HL-60/S4 treated with retinoic acid at 250 ng/mL for 4 days and 3 days (cell line): Measurements from ENCODE around the gene ZNF76.
"Not testable (repeated sequence)": the region's sequence is repeated elsewhere in the genome, so short reads cannot be mapped to it uniquely, and the experiment has no call there.

Source experiments
- in situ Hi-C: fragments of 300-500 bp; cut with MboI; formaldehyde crosslinking; loops from 2 replicates; pipeline ENCODE4 v1.7.0; 2022; ENCODE audit warnings: low sequenced_read_pairs

Gene ZNF76

GRCh38 chr6:35295521-35296315 lies 36.2 kb downstream of the ZNF76 start:
- in situ Hi-C loops: loop anchor here (25.0 kb wide), 1 partner anchor 442 kb away; the partner anchor contains the start of gene ARMC12

- in situ Hi-C loops: loop anchor here (25.0 kb wide), 1 partner anchor 440 kb away; the partner anchor contains the start of gene ARMC12
These were observed 37.5 kb downstream of the ZNF76 start for GRCh38 chr6:35296931-35297600.

- in situ Hi-C loops: loop anchor here (25.0 kb wide), 1 partner anchor 439 kb away; the partner anchor contains the start of gene ARMC12
These were observed 38.3 kb downstream of the ZNF76 start, which contains the start of gene DEF6 for GRCh38 chr6:35297601-35298481. Gene DEF6 (plus strand): TSS chr6:35297818. CDS start chr6:35297857, 39 bp downstream.

GRCh38 chr6:35298625-35299140 lies 39.1 kb downstream of the ZNF76 start:
- in situ Hi-C loops: loop anchor here (25.0 kb wide), 1 partner anchor 439 kb away; the partner anchor contains the start of gene ARMC12

GRCh38 chr6:35299674-35300073 lies 40.1 kb downstream of the ZNF76 start:
- in situ Hi-C loops: loop anchor here (25.0 kb wide), 1 partner anchor 438 kb away; the partner anchor contains the start of gene ARMC12

GRCh38 chr6:35300848-35301247 lies 41.3 kb downstream of the ZNF76 start:
- in situ Hi-C loops: no loop called here

GRCh38 chr6:35302604-35303241 lies 43.2 kb downstream of the ZNF76 start:
- in situ Hi-C loops: no loop called here

- in situ Hi-C loops: no loop called here
These were observed 44.8 kb downstream of the ZNF76 start for GRCh38 chr6:35304299-35304698.

GRCh38 chr6:35305117-35305516 lies 45.6 kb downstream of the ZNF76 start:
- in situ Hi-C loops: no loop called here

- in situ Hi-C loops: not testable (repeated sequence)
These were observed 47.6 kb downstream of the ZNF76 start for GRCh38 chr6:35307138-35307537.

GRCh38 chr6:35308543-35308942 lies 49.0 kb downstream of the ZNF76 start:
- in situ Hi-C loops: not testable (repeated sequence)

- in situ Hi-C loops: no loop called here
These were observed 50.2 kb downstream of the ZNF76 start for GRCh38 chr6:35309611-35310264.

GRCh38 chr6:35310265-35310831 lies 50.8 kb downstream of the ZNF76 start:
- in situ Hi-C loops: no loop called here

GRCh38 chr6:35311390-35312075 lies 52.0 kb downstream of the ZNF76 start:
- in situ Hi-C loops: no loop called here

- in situ Hi-C loops: no loop called here
These were observed 52.7 kb downstream of the ZNF76 start for GRCh38 chr6:35312076-35312800.

GRCh38 chr6:35312807-35313206 lies 53.3 kb downstream of the ZNF76 start:
- in situ Hi-C loops: no loop called here

- in situ Hi-C loops: no loop called here
These were observed 58.1 kb downstream of the ZNF76 start for GRCh38 chr6:35317483-35318195.
